ENCODE measurements around the gene SLC39A11.

Gene SLC39A11

GRCh38 chr17:72747501-72747900 lies 345.0 kb downstream of the SLC39A11 start:
- DNase-seq (ENCODE audit: low read depth), result no peak

DNA sequence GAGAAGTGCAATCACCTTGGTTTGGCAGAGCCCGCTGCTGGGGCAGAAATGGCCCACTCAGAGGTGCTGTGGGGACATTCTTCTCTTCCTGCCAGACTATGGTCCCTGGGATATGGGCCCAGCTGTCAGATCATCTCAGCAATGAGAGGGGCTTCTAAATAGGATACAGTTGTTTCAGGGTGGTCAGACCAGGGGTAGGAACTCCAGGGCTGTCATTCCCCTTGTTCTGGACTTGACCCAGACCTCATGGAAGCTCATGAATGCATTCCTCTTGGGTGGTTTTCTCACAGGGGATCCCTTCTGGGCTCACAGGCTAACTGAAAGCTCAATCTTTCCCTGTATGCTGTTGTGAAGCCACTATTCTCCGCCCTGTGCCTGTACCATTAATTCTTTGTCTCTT lies 347.2 kb downstream of the SLC39A11 start:
- DNase-seq (ENCODE audit: low read depth), result no peak

GRCh38 chr17:72743037-72743467 lies 349.4 kb downstream of the SLC39A11 start:
- DNase-seq (ENCODE audit: low read depth), result no peak

DNA sequence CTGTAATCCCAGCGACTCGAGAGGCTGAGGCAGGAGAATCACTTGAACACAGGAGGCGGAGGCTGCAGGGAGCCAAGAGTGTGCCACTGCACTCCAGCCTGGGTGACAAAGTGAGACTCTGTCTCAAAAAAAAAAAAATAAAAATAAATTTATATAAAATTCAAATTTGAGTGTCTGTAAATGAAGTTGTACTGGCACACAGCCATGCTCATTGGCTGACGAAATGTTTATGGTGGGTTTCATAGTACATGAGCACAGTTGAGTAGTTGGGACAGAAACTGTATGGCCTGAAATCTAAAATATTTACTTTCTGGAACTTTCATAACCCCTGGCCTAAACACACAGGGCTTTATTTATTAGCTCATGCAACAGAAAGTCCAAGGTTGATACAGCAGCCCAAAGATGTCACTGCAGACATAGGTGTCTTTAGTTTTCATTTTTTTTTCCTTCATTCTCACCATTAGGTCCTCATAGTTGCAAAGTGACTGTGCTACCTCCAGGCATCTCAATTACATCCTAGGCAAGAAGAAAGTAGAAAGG lies 355.3 kb downstream of the SLC39A11 start:
- no peak for DNase-seq (ENCODE audit: low read depth)

DNA sequence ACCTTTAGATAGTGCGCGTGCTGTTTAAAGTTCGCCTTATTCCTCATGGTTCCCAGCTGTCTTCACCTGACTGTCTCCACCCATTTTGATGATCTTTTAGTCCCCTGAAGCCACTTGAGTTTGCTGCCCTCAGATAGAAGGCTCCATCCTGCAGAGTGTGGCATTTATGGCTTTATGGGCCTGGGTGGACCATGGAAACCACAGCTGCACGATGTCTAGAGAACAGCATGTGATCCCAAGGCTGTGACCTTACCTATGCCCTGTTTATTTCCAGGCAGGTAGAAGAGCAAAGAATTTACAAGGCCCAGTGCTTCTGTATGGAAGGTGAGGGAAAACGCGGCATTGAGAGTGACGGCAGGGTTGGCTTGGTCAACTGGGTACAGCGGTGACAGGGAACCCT lies 356.9 kb downstream of the SLC39A11 start:
- no peak for DNase-seq (ENCODE audit: low read depth)

DNA sequence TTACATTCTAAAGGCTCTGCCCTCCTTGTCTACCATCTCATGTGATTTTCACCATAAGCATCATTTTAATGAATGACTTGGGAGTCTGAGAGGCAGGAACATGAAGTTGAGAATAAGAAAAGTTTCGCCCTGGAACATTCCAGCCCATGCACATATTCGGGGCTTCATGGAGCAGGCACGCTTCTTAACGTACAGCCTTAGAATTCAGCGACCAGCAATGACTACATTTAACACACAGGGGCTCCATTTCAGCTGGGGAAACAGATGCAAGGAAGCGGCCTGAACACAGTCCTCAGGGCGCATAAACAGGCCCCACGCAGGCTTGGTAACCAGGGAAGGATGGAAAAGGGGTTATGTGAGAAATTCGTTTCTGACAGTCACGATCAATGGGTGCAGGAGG lies 357.4 kb downstream of the SLC39A11 start:
- no peak for DNase-seq (ENCODE audit: low read depth)

GRCh38 chr17:72734613-72735012 lies 357.9 kb downstream of the SLC39A11 start:
- DNase-seq (ENCODE audit: low read depth), result no peak

GRCh38 chr17:72733619-72734282 lies 358.7 kb downstream of the SLC39A11 start:
- DNase-seq (ENCODE audit: low read depth), result no peak

- DNase-seq (ENCODE audit: low read depth), result no peak
Measured at GRCh38 chr17:72732893-72733618, 359.4 kb downstream of the SLC39A11 start.

GRCh38 chr17:72730077-72730476 lies 362.4 kb downstream of the SLC39A11 start:
- no peak for DNase-seq (ENCODE audit: low read depth)

- DNase-seq (ENCODE audit: low read depth), result no peak
Measured at GRCh38 chr17:72726936-72727335, 365.6 kb downstream of the SLC39A11 start.

DNA sequence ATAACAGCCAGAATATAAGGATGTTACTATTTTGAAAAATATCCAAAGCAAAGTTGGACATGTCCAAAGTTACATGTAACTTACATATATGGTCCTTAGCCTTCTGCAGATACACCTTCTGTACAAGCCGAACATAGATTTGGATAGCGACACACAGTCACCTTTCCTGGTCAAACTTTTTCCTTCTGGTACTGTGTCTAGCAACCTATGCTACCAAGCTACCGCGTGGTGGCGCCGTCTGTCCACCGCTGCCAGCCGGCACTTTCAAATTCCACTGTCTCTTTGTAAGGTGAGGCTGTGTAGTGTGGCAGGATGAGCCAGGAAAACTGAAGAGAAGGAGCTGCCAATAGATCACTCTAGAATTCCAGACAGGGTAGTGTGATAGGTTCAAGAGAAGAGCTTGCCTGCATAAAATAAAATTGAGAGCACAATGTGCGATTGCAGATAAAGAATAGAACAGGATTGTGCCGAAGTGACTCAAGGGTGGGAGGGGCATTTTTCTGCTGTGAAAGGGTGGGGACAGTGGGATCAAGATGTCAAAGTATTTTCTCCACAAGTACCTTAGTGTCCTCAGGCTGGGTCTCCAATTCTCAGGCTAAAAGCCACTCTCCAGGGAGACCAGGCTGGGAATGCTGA lies 366.9 kb downstream of the SLC39A11 start:
- DNase-seq (ENCODE audit: low read depth), result no peak

- no peak for DNase-seq (ENCODE audit: low read depth)
Measured at GRCh38 chr17:72724267-72724666, 368.2 kb downstream of the SLC39A11 start.

DNA sequence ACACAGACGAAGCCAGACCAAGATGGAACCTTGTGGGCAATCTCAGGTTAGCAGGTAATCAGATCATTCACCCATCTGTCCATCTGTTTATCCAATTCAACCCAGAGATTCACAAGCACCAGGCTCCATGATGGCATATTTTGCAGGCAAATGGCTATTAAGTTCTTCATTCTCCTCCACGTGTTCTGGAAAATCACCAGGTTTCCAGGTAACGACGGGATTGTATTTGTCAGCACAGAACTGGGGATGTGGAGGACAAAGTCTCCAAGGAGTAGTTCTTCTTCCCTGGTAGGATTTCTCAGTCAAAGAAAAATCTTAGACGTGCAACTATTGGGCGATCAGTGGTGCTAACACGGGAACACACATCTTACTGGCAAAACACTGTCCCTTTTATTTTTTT lies 368.8 kb downstream of the SLC39A11 start:
- DNase-seq (ENCODE audit: low read depth), result no peak

- no peak for DNase-seq (ENCODE audit: low read depth)
Measured at GRCh38 chr17:72720494-72720825, 372.0 kb downstream of the SLC39A11 start.

- peak; percentile 44 for DNase-seq (ENCODE audit: low read depth)
Measured at GRCh38 chr17:72719578-72720493, 372.7 kb downstream of the SLC39A11 start.

DNA sequence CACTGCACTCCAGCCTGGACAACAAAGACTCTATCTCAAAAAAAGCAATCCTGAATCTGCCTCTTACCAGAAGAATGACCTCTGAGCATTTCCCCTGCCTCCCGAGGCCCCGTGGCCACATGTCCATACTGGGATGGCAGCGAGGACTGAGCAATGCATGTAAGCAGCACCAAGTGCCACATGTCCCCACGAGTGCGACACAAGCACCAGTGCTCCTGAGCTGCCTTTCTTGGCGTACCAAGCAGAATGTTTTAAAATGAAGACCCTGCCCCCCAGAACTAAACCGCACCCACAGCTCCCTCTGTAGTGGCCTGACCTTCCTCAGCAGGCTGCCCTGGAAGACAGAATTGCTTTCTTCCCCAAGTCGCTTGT lies 373.3 kb downstream of the SLC39A11 start:
- no peak for DNase-seq (ENCODE audit: low read depth)

GRCh38 chr17:72717676-72718075 lies 374.8 kb downstream of the SLC39A11 start:
- DNase-seq (ENCODE audit: low read depth), result no peak

- no peak for DNase-seq (ENCODE audit: low read depth)
Measured at GRCh38 chr17:72717276-72717675, 375.2 kb downstream of the SLC39A11 start.

DNA sequence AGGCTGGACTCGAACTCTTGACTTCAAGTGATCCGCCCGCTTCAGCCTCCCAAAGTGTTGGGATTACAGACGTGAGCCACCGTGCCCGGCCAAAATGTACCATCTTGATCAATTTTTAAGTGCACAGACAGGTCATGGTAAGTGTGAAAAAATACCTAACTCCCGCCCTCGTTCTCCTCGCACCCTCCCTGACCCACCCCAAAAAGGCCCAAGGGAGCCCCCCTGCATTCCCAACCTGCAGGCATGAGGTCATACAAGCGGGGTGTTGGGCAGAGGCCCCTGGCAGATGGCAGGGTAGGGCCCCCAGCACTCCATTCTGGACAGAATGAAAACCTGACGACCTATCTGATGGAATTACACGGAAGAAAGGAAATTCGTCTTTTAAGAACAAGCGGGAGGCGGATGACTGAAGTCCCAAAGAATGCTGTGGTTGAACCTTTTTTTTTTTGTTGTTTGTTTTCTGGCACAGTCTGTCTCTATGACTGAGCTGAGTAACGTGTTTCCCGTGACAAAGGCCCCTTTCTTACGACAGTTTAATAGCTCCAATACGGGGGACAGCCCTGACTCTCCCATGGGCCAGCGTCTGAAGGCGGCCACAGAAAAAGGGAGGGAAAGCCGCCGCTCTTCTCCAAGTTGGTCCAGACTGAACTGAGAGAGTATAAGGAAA lies 376.4 kb downstream of the SLC39A11 start:
- DNase-seq (ENCODE audit: low read depth), result peak; percentile 89

GRCh38 chr17:72714357-72714966 lies 378.0 kb downstream of the SLC39A11 start:
- no peak for DNase-seq (ENCODE audit: low read depth)
